ENCODE measurements around the gene CFAP57.
A peak's percentile ranks its signal among the peaks of the same experiment; 100 is the strongest.
"Not testable (repeated sequence)": the region's sequence is repeated elsewhere in the genome, so short reads cannot be mapped to it uniquely, and the experiment has no call there.

Gene CFAP57

DNA sequence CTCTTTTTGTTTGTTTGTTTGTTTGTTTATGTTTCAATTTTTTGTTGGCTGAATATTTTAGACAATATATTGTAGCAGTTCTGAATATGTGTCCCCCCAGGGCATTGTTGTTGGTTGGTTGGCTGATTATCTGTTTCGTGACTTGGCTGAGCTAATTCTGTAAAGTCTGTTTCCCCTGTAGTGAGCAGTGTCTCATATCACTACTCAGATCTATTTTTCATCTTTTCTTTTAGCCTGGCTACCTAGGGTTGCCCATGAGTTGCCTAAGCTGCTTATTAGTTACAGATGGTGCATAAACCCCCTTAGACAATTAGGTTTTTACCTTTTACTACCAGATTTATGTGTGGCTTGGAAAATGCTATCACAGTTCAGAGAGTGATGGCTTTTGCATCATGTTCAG is 32.3 kb downstream of the CFAP57 start:
- H3K27ac ChIP-seq, result no peak overlapping the region
- H3K4me3 ChIP-seq, result no peak overlapping the region
- DNase-seq, result no peak
- peaks cover 0 to 22% (median 20%) of the 10 kb centered on the region in 4 donors for H3K4me1 ChIP-seq
- H3K36me3 ChIP-seq, result no peaks in the 10 kb centered on the region
- TF ChIP-seq, protein P1, sequence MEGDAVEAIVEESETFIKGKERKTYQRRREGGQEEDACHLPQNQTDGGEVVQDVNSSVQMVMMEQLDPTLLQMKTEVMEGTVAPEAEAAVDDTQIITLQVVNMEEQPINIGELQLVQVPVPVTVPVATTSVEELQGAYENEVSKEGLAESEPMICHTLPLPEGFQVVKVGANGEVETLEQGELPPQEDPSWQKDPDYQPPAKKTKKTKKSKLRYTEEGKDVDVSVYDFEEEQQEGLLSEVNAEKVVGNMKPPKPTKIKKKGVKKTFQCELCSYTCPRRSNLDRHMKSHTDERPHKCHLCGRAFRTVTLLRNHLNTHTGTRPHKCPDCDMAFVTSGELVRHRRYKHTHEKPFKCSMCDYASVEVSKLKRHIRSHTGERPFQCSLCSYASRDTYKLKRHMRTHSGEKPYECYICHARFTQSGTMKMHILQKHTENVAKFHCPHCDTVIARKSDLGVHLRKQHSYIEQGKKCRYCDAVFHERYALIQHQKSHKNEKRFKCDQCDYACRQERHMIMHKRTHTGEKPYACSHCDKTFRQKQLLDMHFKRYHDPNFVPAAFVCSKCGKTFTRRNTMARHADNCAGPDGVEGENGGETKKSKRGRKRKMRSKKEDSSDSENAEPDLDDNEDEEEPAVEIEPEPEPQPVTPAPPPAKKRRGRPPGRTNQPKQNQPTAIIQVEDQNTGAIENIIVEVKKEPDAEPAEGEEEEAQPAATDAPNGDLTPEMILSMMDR (IDR thresholded peaks at IDR 0.05), result no peak
- intact Hi-C loops (cut with DNase I; ENCODE audit: low total_unique reads), result no loop called here
- no peaks in the 10 kb centered on the region for H3K27me3 ChIP-seq
- H3K9me3 ChIP-seq, result no peaks in the 10 kb centered on the region

DNA sequence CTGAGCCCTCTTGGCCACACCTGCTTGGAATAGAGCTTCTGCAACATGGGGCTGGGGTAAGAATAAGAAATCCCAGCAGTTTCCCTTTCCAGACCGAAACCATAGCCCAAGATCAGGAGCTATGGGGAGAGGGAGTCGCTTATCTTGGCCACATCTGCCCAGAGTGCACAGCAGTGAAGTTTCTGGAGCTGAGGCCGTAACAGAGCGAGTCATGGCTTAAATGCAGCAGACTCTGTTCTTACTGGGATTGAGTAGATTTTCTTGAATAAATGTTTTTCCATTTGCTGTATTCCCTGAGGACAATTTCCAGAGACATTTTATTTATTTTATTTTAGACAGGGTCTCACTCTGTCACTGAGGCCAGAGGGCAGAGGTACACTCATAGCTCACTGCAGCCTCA is 33.5 kb downstream of the CFAP57 start:
- H3K4me1 ChIP-seq, result peaks cover 0 to 22% (median 20%) of the 10 kb centered on the region in 4 donors
- no peaks in the 10 kb centered on the region for H3K36me3 ChIP-seq
- no peaks in the 10 kb centered on the region for H3K9me3 ChIP-seq
- H3K27me3 ChIP-seq, result no peaks in the 10 kb centered on the region
- no peak for DNase-seq
- no peak overlapping the region for H3K4me3 ChIP-seq
- TF ChIP-seq, protein P1 (IDR thresholded peaks at IDR 0.05), result no peak
- intact Hi-C loops (cut with DNase I; ENCODE audit: low total_unique reads), result no loop called here
- peak overlapping the region; percentile 7 for H3K27ac ChIP-seq

DNA sequence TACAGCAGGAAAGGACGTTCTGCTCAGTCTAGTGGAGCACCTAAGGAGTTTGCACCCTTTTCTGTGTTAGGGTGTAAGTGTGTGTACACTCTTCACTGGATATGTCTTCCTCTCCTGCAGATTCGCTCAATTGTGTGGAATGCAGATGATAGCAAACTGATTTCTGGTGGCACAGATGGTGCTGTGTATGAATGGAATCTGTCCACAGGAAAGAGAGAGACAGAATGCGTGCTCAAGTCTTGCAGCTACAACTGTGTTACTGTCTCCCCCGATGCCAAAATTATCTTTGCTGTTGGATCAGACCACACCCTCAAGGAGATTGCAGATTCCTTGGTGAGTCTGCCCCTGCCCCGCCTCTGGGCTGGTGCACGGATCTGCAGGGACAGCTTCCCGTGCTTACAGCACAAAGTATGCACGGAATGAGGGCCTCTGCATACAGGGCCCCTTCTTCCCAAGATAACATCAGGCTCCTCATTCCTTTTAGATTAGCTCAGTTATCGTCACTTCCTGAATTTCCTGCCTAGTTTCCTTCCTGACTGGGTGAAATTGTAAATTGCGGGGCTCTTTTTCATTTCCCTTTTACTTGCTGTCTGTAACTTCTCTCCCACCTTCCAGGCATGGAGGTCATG is 34.6 kb downstream of the CFAP57 start:
- H3K36me3 ChIP-seq, result no peaks in the 10 kb centered on the region
- intact Hi-C loops (cut with DNase I; ENCODE audit: low total_unique reads), result no loop called here
- TF ChIP-seq, protein P1 (IDR thresholded peaks at IDR 0.05), result no peak
- peak overlapping the region in 1 of 2 donors; percentile 7 for H3K27ac ChIP-seq
- peaks cover 0 to 22% (median 20%) of the 10 kb centered on the region in 4 donors for H3K4me1 ChIP-seq
- H3K4me3 ChIP-seq, result no peak overlapping the region
- no peaks in the 10 kb centered on the region for H3K9me3 ChIP-seq
- no peaks in the 10 kb centered on the region for H3K27me3 ChIP-seq
- no peak for DNase-seq

DNA sequence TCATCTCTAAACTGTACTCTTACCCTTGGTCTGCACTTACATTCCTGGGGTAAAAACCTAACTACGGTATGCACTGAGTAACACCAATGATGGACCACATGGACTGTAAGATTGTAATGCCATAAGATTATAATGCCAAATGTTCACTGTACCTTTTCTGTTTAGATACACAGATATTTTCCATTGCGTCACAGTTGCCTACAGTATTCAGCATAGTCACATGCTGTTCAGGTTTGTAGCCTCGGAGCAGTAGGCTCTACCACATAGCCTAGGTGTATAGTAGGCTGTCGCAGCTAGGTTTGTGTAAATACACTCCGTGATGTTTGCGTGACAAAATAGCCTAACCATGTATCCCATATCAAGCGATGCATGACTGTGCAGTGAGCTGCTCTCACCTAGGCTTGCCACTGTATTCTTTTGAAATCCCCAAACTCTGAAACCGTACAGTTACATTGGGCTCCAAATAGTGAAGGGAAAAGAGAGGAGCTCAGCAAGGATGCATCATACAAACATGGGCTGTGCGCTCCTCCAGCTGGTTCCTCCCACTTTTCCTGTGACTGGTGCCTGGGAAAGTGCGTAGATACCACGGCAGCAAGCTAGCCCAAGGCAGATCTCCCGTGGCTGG is 35.2 kb downstream of the CFAP57 start:
- H3K27me3 ChIP-seq, result no peaks in the 10 kb centered on the region
- intact Hi-C loops (cut with DNase I; ENCODE audit: low total_unique reads), result no loop called here
- H3K4me1 ChIP-seq, result peaks cover 0 to 22% (median 20%) of the 10 kb centered on the region in 4 donors
- H3K27ac ChIP-seq, result no peak overlapping the region
- no peak for DNase-seq
- TF ChIP-seq, protein P1 (IDR thresholded peaks at IDR 0.05), result no peak
- no peaks in the 10 kb centered on the region for H3K36me3 ChIP-seq
- no peaks in the 10 kb centered on the region for H3K9me3 ChIP-seq
- no peak overlapping the region for H3K4me3 ChIP-seq

DNA sequence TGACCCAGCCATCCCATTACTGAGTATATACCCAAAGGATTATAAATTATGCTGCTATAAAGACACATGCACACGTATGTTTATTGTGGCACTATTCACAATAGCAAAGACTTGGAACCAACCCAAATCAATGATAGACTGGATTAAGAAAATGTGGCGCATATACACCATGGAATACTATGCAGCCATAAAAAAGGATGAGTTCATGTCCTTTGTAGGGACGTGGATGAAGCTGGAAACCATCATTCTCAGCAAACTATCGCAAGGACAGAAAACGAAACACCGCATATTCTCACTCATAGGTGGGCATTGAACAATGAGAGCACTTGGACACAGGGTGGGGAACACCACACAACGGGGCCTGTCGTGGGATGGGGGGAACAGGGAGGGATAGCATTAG is 36.1 kb downstream of the CFAP57 start:
- peaks cover 0 to 22% (median 20%) of the 10 kb centered on the region in 4 donors for H3K4me1 ChIP-seq
- H3K27ac ChIP-seq; H3K27me3 ChIP-seq; H3K36me3 ChIP-seq; H3K9me3 ChIP-seq; DNase-seq; intact Hi-C loops (cut with DNase I; ENCODE audit: low total_unique reads); H3K4me3 ChIP-seq: not testable (repeated sequence)

Measured in tibial artery (tissue), 4 donors.